Stimulated activated naive B cell treated with anti-CD40 and anti-IgM and Interleukin-4, amounts not matched to agents 10 μg/mL and 1 μg/mL and 100 μg/mL, for 72 hours (primary cell): ENCODE data around the gene ZBTB25.

Experiments used
- ATAC-seq, 2 donors: fragments of 150-1000 bp; cut with Tn5 transposase; replicated peaks; 2 replicates each; pipeline ENCODE4 v1.10.0; 2021; ENCODE audit warnings: moderate library complexity in 1 of 2
- DNase-seq: peaks from one replicate; pipeline ENCODE4 v3.0.0; 2021
- H3K27ac Mint-ChIP-seq: one replicate; pipeline ENCODE4 v1.8.0; 2022; ENCODE audit warnings: mild to moderate bottlenecking, mixed read lengths
- H3K27me3 Mint-ChIP-seq, 2 donors: one replicate each; pipeline ENCODE4 v1.8.0; 2022; ENCODE audit warnings: mixed read lengths in 2 of 2
- H3K36me3 Mint-ChIP-seq, 2 donors: one replicate each; pipeline ENCODE4 v1.8.0; 2022; ENCODE audit warnings: mixed read lengths in 2 of 2, mild to moderate bottlenecking in 1 of 2
- H3K4me1 Mint-ChIP-seq, 2 donors: one replicate each; pipeline ENCODE4 v1.8.0; 2022; ENCODE audit warnings: mixed read lengths in 2 of 2, mild to moderate bottlenecking in 1 of 2
- H3K4me3 Mint-ChIP-seq, 2 donors: one replicate each; pipeline ENCODE4 v1.8.0; 2022; ENCODE audit warnings: mild to moderate bottlenecking in 2 of 2, mixed read lengths in 2 of 2, moderate library complexity in 1 of 2
- H3K9me3 Mint-ChIP-seq, 2 donors: one replicate each; pipeline ENCODE4 v1.8.0; 2022; ENCODE audit warnings: mixed read lengths in 2 of 2, mild to moderate bottlenecking in 1 of 2

Gene ZBTB25

DNA sequence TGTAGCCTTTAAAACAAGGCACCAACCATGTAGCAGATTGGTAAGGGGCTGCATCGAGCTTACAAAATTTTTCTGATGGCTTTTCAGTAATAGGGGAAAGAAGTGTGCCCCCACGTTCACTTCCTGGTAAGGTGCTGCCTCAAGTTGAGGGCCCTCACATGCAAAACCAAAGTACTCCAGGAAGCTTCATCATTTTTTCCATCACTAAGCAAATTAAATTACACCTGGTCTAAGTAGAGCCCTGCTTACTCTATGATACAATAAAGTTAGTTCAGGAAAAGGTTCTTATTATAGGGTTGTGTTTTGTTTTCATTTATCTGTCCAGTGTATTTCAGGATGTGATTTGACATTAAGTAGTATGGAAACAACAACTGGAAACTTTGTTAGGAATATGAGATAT lies 53.4 kb downstream of the ZBTB25 start:
- Mint-ChIP-seq H3K9me3 (no peaks in the 10 kb centered on the region), H3K36me3 (peaks cover 43 to 53% of the 10 kb centered on the region in 2 donors), H3K4me3 (no peak overlapping the region), H3K27ac (peak overlapping the region; percentile 81), H3K4me1 (peaks cover 15 to 30% of the 10 kb centered on the region in 2 donors), H3K27me3 (no peaks in the 10 kb centered on the region)
- ATAC-seq: peak; percentile 41 to 62
- DNase-seq: no peak

DNA sequence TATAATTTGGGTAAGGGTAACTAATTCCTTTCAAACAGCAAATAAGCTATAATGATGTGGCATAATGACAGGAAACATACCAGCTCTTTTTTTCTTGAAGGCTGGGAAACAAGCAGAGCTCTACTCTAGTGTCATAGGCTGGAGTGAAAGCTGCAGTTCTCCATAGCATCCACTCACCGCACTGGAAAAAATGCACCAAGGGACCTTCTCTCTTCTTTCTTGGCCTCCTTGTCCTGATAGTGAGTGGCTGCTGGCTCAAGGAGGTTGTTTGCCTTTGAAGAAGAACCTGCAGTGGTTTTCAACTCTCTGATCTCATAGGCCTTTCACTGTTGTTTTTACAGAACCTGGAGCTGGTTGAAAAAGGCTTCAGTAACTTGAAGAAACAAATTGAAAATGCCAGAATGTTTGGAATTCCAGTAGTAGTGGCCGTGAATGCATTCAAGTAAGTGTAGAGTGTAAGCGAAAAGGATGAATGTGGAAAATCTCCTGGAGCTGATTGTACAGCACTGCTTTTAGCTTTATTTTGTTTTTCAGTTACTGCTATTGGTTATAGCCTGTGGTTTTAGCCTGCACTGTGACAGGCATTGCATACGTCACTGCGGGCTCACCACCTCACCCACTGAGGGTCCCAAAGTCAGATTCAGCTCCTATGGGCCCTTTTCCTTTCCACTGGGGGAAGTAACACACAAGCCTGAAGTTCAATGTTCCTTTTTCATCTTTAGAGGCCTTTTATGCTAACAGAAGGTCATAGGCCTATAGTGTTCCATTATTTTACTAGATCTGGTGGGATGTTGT lies 55.6 kb downstream of the ZBTB25 start:
- Mint-ChIP-seq H3K4me1 (peaks cover 31 to 50% of the 10 kb centered on the region in 2 donors), H3K4me3 (no peak overlapping the region), H3K27me3 (no peaks in the 10 kb centered on the region), H3K9me3 (peaks cover 2 to 7% of the 10 kb centered on the region in 2 donors), H3K27ac (peak overlapping the region; percentile 56), H3K36me3 (peaks cover 47 to 55% of the 10 kb centered on the region in 2 donors)
- no peak for DNase-seq
- ATAC-seq: no peak

DNA sequence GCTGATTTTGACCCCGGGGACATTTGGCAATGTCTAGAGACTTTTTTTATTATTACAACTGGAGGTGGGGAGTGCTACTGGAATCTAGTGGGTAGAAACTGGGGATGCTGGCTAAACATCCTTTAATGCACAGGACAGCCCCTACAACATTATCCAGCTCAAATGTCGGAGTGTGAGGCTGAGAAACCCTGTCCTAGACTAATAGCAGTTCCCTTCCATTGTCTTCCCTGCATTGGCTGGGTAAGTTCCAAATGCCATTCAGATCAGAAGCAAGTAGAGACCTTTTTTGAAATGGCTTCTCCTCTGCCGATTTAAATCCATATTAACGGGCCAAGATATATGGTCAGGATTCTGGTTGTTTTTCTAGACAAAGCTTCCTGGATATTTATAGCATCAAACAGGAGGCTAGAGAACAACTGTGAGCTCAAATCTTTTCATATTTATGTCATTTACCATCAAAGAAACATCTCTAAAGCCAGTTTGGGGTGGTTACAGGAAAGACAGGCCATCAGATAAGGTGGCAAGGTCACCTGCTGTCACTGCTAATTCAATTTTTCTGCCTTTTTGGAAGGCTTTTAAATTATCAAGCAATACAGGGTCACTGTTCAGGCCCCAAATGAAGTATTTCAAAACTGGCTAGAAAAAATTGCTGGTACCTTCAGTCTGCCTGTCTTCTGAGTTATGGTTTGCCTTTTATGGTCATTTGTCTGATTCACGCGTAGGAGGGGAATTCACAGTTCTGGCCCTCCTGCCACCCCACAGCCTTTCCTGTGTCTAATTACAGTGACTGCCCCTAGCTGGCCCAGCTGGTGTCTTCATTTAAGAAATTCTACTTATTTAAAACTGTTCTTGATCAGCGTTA lies 58.4 kb downstream of the ZBTB25 start:
- Mint-ChIP-seq H3K4me1 (peaks cover 26 to 47% of the 10 kb centered on the region in 2 donors), H3K27ac (peak overlapping the region; percentile 95), H3K4me3 (peak overlapping the region in 1 of 2 donors; percentile 43), H3K36me3 (peaks cover 48 to 63% of the 10 kb centered on the region in 2 donors), H3K27me3 (no peaks in the 10 kb centered on the region), H3K9me3 (peaks cover 2 to 7% of the 10 kb centered on the region in 2 donors)
- DNase-seq (peak; percentile 73), ATAC-seq (peak; percentile 98)

DNA sequence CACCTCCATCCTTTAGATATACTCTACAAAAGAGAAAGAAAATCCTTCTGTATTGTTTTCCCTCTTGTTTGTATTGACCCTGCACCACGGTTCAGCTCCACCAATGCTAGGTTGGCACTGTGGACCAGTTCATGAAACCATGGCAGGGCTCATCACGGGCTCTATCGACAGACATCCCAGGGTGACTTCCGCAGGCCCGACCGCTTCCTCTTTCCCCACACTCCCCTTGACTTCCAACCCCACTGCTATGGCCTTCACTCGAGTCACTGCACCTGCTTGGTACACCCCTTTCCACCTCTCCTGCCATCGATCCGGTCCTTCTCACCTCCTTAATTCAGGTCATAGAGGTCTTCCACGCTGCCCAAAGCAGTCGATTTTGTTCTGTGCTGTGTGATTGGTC lies 59.5 kb downstream of the ZBTB25 start:
- H3K9me3 Mint-ChIP-seq: peaks cover 2 to 7% of the 10 kb centered on the region in 2 donors
- H3K27ac Mint-ChIP-seq: peak overlapping the region; percentile 95
- no peaks in the 10 kb centered on the region for H3K27me3 Mint-ChIP-seq
- peaks cover 22 to 39% of the 10 kb centered on the region in 2 donors for H3K4me1 Mint-ChIP-seq
- DNase-seq (no peak), ATAC-seq (peak in 1 of 2 donors; percentile 20)
- H3K36me3 Mint-ChIP-seq: peaks cover 41 to 56% of the 10 kb centered on the region in 2 donors
- no peak overlapping the region for H3K4me3 Mint-ChIP-seq

DNA sequence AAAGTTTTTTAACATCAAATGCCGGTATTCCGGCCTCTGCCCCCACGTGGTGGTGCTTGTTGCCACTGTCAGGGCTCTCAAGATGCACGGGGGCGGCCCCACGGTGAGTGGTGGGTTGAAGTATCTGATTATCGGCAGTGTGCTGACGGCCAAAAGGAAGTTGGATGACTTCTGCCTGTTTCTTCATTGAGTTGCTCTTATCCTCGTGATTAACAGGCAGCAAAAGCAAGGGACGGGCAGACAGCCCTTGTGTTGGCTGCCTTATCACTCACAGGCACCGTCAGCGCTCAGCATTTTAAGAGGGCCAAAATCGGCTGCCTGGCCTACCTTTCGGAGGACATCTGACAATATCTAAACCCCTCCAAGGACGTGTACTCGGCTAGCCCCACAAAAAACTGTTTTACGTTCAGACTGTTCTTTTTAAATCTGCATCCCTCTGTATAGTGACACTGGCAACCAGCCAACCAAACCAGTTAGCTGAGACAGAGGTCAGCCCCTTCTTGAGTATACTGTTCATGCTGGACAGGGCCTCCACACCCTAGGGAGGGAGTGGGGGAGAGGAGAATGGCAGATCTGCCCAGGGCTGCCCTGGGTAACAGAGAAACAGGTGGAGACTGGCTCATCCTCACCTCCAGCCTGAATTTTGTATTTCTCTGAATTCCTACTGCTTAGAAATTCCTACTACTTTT lies 61.2 kb downstream of the ZBTB25 start:
- no peak overlapping the region for H3K4me3 Mint-ChIP-seq
- ATAC-seq (no peak), DNase-seq (no peak)
- H3K36me3 Mint-ChIP-seq: peaks cover 46 to 63% of the 10 kb centered on the region in 2 donors
- peaks cover 20 to 29% of the 10 kb centered on the region in 2 donors for H3K4me1 Mint-ChIP-seq
- H3K9me3 Mint-ChIP-seq: peaks cover 2 to 7% of the 10 kb centered on the region in 2 donors
- no peak overlapping the region for H3K27ac Mint-ChIP-seq
- H3K27me3 Mint-ChIP-seq: no peaks in the 10 kb centered on the region

DNA sequence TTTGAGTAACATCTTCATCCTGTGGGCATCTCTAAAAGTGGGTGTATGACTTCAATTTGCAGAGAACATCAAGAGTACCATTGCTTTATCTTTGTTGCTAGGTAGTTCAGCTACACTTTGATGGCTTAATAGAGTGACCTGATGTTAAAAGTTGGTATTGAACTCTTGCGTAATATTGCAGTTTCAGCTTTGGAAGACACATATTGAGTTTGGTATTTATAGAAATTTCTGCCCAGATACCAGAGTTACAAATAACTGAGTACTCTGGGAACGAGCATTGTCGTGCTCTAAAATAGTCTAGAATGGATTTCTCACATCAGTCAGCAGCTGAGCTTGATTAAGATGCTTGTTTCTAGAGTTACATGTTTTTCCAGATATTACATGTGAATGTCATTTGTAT lies 63.1 kb downstream of the ZBTB25 start:
- Mint-ChIP-seq H3K4me3 (no peak overlapping the region), H3K4me1 (peaks cover 19 to 26% of the 10 kb centered on the region in 2 donors), H3K27me3 (no peaks in the 10 kb centered on the region), H3K36me3 (peaks cover 56 to 68% of the 10 kb centered on the region in 2 donors), H3K9me3 (peaks cover 2 to 7% of the 10 kb centered on the region in 2 donors), H3K27ac (no peak overlapping the region)
- no peak for ATAC-seq
- no peak for DNase-seq

DNA sequence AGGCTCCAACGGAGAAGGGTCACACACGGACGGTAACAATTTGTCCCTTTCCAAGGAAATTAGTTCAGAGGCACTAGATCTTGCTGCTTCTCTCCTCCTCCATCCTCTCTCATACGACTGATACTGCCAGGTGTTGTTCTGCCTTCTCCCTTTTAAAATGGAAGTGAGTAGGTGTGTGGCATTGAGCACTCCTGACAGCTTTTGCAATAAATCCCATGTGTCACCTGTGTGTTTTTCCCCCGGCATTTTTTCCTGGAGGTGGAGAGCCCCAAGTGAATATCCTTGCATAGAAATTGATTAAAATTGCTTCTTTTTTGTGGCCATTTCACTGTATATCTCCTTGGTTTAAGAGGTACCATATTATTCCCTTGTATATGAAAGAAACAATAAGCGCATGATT lies 64.5 kb downstream of the ZBTB25 start:
- DNase-seq (no peak), ATAC-seq (no peak)
- Mint-ChIP-seq H3K27ac (peak overlapping the region; percentile 5), H3K36me3 (peaks cover 57 to 66% of the 10 kb centered on the region in 2 donors), H3K27me3 (no peaks in the 10 kb centered on the region), H3K9me3 (peaks cover 0 to 4% of the 10 kb centered on the region in 2 donors), H3K4me3 (no peak overlapping the region), H3K4me1 (peaks cover 8 to 13% of the 10 kb centered on the region in 2 donors)

DNA sequence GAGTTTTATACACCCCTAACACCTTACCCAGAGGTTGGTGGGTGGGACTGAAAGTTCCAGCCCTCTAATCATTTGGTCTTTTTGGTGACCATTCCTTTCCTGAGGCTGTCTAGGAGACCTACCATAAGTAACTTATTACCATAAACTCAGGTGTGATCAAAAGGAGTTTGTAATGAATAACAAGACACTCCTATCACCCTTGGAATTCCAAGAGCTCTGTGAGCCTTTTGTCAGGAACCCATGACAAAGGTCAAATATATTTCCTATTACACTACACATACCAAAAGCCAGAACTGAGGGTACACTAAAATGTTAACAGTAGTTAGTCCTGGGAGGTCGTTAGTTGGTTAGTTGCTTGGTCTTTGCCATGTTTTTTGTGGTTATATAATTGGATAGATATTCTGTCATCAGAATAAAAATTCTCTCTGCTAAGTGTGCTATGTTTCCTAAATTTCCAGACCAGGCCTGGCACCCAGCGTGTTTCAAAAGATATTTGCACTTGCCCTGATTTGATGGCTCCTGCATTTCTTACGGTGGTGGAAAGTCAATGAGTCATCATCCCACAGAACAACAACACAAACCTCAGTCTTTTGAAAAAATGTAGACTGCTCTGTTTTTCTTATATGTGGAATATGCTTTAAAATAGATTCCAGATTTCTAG lies 65.3 kb downstream of the ZBTB25 start:
- Mint-ChIP-seq H3K27ac (no peak overlapping the region), H3K4me1 (peaks cover 1 to 5% of the 10 kb centered on the region in 2 donors), H3K9me3 (no peaks in the 10 kb centered on the region), H3K4me3 (no peak overlapping the region), H3K36me3 (peaks cover 51 to 62% of the 10 kb centered on the region in 2 donors), H3K27me3 (no peaks in the 10 kb centered on the region)
- ATAC-seq: no peak
- DNase-seq: no peak

DNA sequence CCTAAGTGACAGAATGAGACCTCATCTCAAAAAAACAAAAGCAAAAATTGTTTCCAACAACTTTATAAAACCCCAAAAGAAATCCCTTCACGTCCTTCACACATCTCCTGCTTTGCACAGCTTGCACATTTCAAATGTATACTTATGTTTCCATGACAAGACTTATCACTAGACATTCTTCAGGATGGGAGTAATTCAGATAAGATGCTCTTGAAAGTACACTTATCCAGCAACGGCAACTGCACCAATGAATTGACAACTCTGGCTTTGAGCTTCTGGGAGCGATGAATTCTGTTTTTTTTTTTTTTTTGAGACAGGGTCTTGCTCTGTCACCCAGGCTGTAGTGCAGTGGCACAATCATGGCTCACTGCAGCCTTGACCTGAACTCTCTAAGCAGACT lies 69.1 kb downstream of the ZBTB25 start:
- Mint-ChIP-seq H3K4me1 (peaks cover 0 to 1% of the 10 kb centered on the region in 2 donors), H3K4me3 (no peak overlapping the region), H3K9me3 (no peaks in the 10 kb centered on the region), H3K27me3 (no peaks in the 10 kb centered on the region), H3K36me3 (peaks cover 57 to 63% of the 10 kb centered on the region in 2 donors), H3K27ac (no peak overlapping the region)
- DNase-seq (no peak), ATAC-seq (no peak)

DNA sequence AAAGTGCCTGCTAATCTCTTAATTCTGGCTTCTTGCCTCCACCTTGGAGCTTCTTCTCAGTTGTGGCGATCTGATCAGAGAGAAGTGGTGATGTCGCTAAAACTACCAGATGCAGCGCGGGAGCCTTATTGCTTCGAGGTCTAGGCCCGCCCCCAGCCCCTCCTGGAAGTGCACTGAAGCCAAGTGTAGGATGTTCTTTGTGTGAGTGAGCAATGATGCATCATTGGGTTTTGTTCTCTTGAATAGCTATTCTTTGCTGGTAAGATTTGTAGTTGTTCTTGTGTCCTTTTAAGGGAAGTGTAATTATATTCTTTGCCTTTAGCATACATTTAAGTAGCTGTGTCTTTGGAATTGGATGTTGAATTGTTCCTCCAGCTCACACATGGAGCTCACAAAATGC lies 79.7 kb downstream of the ZBTB25 start:
- DNase-seq (no peak), ATAC-seq (no peak)
- Mint-ChIP-seq H3K27me3 (no peaks in the 10 kb centered on the region), H3K36me3 (peaks cover 45 to 74% of the 10 kb centered on the region in 2 donors), H3K4me3 (no peak overlapping the region), H3K27ac (no peak overlapping the region), H3K4me1 (no peaks in the 10 kb centered on the region), H3K9me3 (no peaks in the 10 kb centered on the region)

DNA sequence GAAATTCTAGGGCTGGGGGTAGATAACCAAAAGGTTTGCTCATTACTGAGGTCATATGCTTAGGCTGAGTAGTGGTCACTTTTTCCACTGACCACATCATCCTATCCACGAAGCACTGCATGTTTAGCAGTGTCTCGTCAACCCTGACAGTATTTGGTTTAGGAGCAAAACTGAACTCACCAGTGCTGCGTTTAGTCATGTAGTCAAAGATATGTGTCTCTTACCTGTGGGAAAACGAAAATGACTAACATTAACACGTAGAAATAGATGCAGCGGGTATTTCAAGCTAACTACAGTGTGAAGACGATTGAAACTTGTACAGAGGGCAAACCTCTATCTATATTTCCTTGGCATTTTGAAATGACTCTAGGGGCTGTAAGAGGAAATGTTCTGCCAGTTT lies 80.9 kb downstream of the ZBTB25 start:
- DNase-seq: no peak
- Mint-ChIP-seq H3K4me3 (no peak overlapping the region), H3K36me3 (peaks cover 52 to 75% of the 10 kb centered on the region in 2 donors), H3K27me3 (no peaks in the 10 kb centered on the region), H3K27ac (peak overlapping the region; percentile 59), H3K9me3 (no peaks in the 10 kb centered on the region), H3K4me1 (no peaks in the 10 kb centered on the region)
- ATAC-seq: peak in 1 of 2 donors; percentile 25

DNA sequence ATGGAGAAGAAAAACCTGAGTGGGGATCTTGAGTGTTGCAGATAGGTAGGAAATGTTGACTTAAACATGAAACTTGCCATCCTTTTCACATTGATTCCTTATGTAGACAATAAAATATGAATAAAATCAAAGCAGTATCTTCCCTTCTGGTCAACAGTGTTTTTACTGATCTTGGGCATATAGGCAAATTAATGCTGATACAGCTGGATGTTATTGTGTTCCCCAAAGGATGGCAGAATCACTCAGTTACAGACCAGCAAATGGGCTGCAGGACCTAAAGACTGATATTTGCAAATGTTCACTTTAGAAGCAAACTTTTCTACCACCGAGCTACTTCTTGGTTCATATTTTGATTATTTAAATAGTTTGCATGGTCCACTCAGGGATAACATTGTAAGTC lies 81.6 kb downstream of the ZBTB25 start:
- Mint-ChIP-seq H3K27ac (no peak overlapping the region), H3K36me3 (peaks cover 51 to 75% of the 10 kb centered on the region in 2 donors), H3K27me3 (no peaks in the 10 kb centered on the region), H3K4me1 (peaks cover under 1 to 7% of the 10 kb centered on the region in 2 donors), H3K4me3 (no peak overlapping the region), H3K9me3 (no peaks in the 10 kb centered on the region)
- no peak for ATAC-seq
- no peak for DNase-seq

DNA sequence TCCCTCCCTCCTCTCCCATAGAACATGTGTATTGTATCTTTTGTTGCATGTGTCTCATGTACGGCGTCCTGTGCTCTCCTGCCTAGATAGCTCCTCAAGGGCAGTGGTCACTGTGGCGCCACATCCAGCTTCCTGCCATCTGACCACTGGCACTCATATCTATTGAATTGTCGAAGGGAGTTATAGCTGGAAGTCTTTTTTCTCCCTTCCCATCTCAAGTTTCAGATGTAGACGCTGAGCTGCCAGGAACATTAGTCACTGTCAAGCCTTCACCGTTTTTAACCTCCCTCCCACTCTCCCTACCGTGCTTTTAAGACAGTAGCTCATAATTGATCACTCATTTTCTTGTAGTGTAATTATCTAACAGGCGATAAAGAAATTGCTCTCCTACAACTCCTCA lies 82.5 kb downstream of the ZBTB25 start:
- H3K4me3 Mint-ChIP-seq: no peak overlapping the region
- H3K9me3 Mint-ChIP-seq: no peaks in the 10 kb centered on the region
- peaks cover 51 to 76% of the 10 kb centered on the region in 2 donors for H3K36me3 Mint-ChIP-seq
- H3K27ac Mint-ChIP-seq: peak overlapping the region; percentile 56
- H3K27me3 Mint-ChIP-seq: no peaks in the 10 kb centered on the region
- H3K4me1 Mint-ChIP-seq: peaks cover 3 to 10% of the 10 kb centered on the region in 2 donors
- DNase-seq (no peak), ATAC-seq (no peak)

DNA sequence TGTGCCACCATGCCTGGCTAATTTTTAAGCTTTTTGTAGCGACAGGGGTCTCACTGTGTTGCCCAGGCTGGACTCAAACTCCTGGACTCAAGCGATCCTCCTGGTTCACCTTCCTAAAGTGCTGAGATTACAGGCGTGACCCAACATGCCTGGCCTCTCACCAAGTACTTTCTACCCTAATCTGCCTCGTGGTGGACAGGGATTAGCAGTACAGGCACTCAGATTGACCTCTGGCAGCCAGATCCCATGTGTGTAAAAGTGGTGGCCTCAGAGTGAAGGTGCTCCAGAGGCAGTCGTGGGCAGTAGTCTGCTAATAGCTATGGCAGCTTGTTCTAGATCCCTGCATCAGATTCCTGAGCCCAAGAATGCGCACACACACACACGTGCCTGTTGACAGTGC lies 84.6 kb downstream of the ZBTB25 start:
- H3K36me3 Mint-ChIP-seq: peaks cover 52 to 73% of the 10 kb centered on the region in 2 donors
- DNase-seq (no peak), ATAC-seq (no peak)
- H3K4me1 Mint-ChIP-seq: peaks cover 5 to 19% of the 10 kb centered on the region in 2 donors
- H3K27ac Mint-ChIP-seq: no peak overlapping the region
- no peak overlapping the region for H3K4me3 Mint-ChIP-seq
- no peaks in the 10 kb centered on the region for H3K9me3 Mint-ChIP-seq
- no peaks in the 10 kb centered on the region for H3K27me3 Mint-ChIP-seq
